ENCODE data around the gene ITGB5.

DNA sequence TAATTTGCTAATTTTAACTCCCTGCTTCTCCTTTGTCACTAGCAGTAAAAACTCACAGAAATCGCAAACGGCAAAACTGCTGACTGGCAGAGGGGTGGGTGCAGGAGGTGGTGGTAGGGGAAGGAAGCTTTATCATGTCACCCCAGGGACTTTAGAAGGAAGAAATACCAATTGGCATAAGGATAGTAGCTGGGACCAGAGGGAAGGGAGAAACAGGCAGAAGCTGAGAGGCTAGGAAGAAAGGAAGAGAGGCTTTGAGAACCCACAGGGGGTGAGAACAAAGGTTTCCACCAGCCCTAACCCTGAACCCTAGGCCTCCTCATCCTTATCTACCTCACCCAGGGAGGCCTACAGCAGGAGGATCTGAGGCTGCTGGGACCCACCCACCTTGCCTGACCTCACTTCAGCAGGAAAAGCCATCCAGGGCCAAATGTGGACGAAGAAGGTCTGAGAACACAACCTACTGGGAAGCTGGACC, 10.7 kb downstream of the ITGB5 start:
- TF ChIP-seq, protein P1, sequence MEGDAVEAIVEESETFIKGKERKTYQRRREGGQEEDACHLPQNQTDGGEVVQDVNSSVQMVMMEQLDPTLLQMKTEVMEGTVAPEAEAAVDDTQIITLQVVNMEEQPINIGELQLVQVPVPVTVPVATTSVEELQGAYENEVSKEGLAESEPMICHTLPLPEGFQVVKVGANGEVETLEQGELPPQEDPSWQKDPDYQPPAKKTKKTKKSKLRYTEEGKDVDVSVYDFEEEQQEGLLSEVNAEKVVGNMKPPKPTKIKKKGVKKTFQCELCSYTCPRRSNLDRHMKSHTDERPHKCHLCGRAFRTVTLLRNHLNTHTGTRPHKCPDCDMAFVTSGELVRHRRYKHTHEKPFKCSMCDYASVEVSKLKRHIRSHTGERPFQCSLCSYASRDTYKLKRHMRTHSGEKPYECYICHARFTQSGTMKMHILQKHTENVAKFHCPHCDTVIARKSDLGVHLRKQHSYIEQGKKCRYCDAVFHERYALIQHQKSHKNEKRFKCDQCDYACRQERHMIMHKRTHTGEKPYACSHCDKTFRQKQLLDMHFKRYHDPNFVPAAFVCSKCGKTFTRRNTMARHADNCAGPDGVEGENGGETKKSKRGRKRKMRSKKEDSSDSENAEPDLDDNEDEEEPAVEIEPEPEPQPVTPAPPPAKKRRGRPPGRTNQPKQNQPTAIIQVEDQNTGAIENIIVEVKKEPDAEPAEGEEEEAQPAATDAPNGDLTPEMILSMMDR (conservative IDR thresholded peaks at IDR 0.05; ENCODE audit: low read depth, low read length) = no peak
- TF ChIP-seq EZH2phosphoT487 (IDR thresholded peaks at IDR 0.05; ENCODE audit: borderline replicate concordance, low read length) = no peak
